ENCODE measurements around the gene B4GALNT1.
"Not testable (repeated sequence)": the region's sequence is repeated elsewhere in the genome, so short reads cannot be mapped to it uniquely, and the experiment has no call there.

The B4GALNT1 gene

DNA sequence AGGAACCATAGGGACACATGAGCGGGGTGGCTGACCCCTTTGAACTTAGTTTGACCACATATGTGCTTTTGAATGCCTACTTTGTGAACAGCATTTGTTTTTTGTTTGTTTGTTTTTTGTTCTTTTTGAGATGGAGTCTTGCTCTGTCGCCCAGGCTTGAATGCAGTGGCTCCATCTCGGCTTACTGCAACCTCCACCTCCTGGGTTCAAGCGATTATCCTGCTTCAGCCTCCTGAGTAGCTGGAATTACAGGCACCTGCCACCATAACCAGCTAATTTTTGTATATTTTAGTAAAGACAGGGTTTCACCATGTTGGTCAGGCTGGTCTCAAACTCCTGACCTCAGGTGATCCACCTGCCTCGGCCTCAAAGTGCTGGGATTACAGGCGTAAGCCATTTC, 14.6 kb downstream of the B4GALNT1 start:
- Mint-ChIP-seq H3K27me3 (peaks cover 99% of the 10 kb centered on the region), H3K4me1 (peaks cover 44% of the 10 kb centered on the region)
- ATAC-seq, H3K27ac Mint-ChIP-seq, DNase-seq, H3K9me3 Mint-ChIP-seq, H3K4me3 Mint-ChIP-seq: not testable (repeated sequence)

DNA sequence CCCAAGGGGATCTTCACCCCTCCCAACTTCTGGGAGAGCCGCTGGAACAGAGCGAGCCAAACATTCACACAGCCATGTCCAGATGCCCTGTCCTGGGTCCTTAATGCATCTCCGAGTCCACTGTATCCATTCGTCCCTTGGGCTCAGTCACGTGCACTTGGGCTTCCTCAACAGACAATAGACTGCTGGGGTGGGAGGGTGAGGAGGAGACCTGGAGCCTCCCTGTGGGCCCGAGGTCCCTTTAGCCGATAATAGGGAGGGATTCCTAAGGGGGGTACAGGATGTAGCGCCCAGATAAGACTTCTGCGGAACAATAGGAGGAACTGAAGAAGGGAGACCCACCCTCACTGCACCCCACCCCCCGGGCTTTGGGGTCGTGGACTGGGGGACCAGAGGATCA, 15.1 kb downstream of the B4GALNT1 start:
- peaks cover 44% of the 10 kb centered on the region for H3K4me1 Mint-ChIP-seq
- H3K27ac Mint-ChIP-seq, result no peak overlapping the region
- DNase-seq, result peak in 1 of 2 donors; percentile 7
- no peak overlapping the region for H3K4me3 Mint-ChIP-seq
- no peak for ATAC-seq
- H3K27me3 Mint-ChIP-seq, result peaks cover 99% of the 10 kb centered on the region
- H3K9me3 Mint-ChIP-seq, result no peaks in the 10 kb centered on the region

DNA sequence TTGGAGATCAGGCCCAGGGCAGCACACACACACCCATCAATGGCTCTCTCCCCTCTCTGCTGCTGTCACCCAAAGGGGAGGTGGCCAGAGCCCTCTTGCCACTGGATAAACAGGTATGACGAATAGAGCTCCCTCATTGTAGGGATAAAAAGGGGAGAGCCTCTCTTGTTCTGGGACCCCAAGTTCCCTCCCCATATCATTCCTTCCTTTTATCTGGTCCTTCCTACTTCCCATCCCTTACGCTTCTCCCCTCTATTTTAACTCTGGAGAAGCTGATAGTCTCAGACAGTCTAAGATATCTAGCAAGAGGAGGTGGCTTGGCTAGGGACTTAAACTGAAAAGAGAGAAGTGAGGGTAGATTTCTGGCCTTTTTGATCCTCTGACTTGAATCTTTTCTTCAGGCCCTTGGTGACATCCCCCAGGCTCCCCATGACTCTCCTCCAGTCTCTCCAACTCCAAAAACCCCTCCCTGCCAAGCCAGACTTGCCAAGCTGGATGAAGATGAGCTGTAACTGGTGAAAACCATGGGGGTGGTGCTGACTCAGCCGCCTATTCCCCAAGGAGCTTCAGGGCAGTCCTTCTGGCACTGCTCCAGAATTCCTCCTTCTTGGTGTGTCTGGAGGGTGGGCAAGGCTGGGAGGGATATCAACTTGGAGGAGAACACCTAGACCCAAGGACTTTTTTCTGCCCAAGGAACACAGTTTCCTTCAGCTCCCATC, 16.5 kb downstream of the B4GALNT1 start:
- Mint-ChIP-seq H3K4me1 (peaks cover 35% of the 10 kb centered on the region), H3K27ac (no peak overlapping the region), H3K4me3 (no peak overlapping the region), H3K9me3 (no peaks in the 10 kb centered on the region), H3K27me3 (peaks cover 97% of the 10 kb centered on the region)
- DNase-seq, result peak in 1 of 2 donors; percentile 7
- ATAC-seq, result no peak

DNA sequence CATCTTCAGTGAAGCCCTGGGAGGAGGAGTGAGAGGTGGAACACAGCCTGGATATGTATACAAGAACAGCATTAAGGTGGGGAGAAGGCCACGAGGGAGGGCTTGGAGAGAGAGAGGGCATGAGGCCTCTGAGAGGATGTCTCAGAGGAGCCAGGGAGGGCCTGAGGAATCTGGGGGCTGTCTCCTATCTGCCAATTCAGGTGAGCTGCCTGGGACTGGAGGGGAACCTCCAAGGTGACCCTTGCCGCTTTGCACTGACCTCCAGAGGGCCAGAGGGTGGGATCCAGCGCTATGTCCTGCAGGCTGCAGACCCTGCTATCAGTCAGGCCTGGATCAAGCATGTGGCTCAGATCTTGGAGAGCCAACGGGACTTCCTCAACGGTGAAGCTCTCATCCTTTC, 17.4 kb downstream of the B4GALNT1 start:
- Mint-ChIP-seq H3K4me3 (no peak overlapping the region), H3K4me1 (peaks cover 32% of the 10 kb centered on the region), H3K9me3 (no peaks in the 10 kb centered on the region), H3K27me3 (peaks cover 93% of the 10 kb centered on the region), H3K27ac (peak overlapping the region in 1 of 2 donors; percentile 52)
- ATAC-seq (no peak), DNase-seq (no peak)

DNA sequence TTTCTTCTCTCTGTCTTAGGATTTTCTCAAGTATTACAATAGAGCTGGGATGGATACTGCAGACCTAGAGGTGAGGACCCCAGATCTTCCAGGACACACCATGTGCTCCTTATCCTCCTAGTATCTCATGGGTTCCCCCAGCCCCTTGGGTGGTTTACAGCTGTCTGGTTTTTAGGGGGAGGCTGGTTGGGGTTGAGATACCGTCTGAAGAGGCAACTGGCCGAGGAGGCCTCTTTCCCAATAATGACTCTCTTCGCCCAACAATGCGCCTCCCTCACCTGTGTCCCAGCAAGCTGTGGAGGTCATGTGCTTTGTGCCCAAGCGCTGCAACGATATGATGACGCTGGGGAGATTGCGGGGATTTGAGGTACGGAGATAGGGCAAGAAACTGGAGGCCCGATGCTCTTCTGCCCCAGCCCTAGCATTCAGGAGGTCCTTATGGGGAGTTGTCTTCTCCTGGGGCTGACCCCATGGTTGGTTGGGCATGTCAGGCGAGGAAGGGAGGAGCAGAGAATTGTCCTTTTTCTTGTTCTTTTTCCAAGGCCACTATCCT, 18.0 kb downstream of the B4GALNT1 start:
- Mint-ChIP-seq H3K4me1 (peaks cover 32% of the 10 kb centered on the region), H3K27me3 (peaks cover 93% of the 10 kb centered on the region), H3K27ac (no peak overlapping the region), H3K9me3 (no peaks in the 10 kb centered on the region), H3K4me3 (no peak overlapping the region)
- no peak for ATAC-seq
- DNase-seq, result no peak

DNA sequence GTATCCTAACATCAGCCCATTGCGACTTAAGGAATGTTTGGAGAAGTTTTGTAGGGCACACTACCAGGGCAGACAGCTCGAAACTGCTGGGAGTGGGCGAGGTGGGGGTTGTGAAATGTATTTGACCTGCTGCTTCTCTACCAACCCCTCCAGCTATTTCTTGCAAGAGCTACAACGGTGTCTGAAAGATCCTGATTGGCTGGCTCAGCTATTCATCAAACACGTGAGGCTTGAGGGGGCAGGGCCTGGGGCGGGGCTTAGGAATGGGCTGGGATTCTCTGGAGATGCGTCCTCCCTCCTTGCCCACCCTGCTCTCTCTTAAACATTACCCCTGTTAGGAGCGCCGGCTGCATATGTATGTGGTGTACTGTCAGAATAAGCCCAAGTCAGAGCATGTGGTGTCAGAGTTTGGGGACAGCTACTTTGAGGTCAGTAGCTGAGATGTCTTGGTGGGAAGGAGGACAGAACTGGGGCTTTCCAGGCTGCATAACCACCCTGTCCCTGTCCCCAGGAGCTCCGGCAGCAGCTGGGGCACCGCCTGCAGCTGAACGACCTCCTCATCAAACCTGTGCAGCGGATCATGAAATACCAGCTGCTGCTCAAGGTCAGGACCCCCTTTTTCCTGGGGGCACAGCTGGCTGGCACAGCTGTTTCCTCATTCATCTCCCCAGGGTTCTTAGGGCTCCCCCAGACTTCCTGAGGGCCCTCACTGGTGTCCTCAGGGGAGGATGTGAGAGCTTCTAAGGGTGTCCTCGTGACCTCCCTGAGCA, 18.6 kb downstream of the B4GALNT1 start:
- Mint-ChIP-seq H3K27me3 (peaks cover 90% of the 10 kb centered on the region), H3K9me3 (no peaks in the 10 kb centered on the region), H3K4me1 (peaks cover 25% of the 10 kb centered on the region), H3K27ac (no peak overlapping the region), H3K4me3 (no peak overlapping the region)
- ATAC-seq (no peak), DNase-seq (peak in 1 of 2 donors; percentile 9)

DNA sequence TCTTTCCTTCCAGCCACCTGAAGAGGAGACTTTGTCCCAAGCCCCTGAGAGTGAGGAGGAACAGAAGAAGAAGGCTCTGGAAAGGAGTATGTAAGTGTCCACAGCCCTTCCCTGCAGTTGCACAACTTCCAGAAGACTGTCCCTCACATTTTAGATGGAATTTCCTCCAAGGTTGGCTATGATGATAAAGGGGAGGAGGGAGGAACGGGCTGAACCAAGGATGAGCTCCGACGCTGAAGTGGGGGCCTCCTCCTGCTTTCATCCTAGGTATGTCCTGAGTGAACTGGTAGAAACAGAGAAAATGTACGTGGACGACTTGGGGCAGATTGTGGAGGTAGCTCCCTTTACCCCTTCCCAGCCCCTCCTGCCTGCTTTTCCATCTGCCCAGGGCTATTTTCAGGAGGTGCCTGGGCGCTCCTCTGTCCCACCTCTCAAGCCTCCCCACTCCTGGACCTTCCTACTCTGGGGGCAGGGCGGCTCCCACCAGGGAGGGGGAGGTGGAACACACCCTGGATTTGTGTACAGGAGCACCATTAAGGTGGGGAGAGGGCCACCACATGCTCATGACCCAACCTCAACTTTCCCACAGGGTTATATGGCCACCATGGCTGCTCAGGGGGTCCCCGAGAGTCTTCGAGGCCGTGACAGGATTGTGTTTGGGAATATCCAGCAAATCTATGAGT, 19.4 kb downstream of the B4GALNT1 start:
- no peaks in the 10 kb centered on the region for H3K9me3 Mint-ChIP-seq
- no peak for DNase-seq
- peaks cover 82% of the 10 kb centered on the region for H3K27me3 Mint-ChIP-seq
- no peak for ATAC-seq
- H3K27ac Mint-ChIP-seq, result no peak overlapping the region
- no peak overlapping the region for H3K4me3 Mint-ChIP-seq
- peaks cover 21% of the 10 kb centered on the region for H3K4me1 Mint-ChIP-seq

DNA sequence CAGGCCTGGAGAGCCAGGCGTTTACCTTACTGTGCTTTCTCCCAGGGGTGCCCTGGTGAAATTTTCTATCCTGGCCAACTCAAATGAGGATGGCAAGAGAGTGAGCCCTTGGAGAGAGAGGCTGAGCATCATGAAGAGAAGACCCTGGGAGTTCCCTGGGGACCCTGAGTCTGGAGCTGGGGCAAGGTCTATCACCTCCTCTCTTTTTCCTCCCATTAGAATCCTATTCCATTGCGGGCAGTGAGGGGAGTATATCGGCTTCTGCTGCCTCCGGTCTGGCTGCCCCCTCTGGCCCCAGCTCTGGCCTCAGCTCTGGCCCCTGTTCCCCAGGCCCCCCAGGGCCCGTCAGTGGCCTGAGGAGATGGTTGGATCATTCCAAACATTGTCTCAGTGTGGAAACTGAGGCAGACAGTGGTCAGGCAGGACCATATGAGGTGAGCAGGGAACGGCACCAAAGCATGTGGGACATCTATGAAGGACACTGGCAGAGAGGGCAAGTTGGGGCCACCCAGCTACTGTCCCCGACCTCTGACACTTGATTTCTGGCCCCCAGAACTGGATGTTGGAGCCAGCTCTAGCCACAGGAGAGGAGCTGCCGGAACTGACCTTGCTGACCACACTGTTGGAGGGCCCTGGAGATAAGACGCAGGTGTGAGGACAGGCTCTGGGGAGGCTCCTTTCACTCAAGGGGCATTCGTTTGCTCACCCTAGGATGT, 20.1 kb downstream of the B4GALNT1 start:
- H3K4me3 Mint-ChIP-seq, result no peak overlapping the region
- H3K9me3 Mint-ChIP-seq, result no peaks in the 10 kb centered on the region
- H3K27ac Mint-ChIP-seq, result no peak overlapping the region
- no peak for ATAC-seq
- H3K27me3 Mint-ChIP-seq, result peaks cover 75% of the 10 kb centered on the region
- peaks cover 21% of the 10 kb centered on the region for H3K4me1 Mint-ChIP-seq
- no peak for DNase-seq

DNA sequence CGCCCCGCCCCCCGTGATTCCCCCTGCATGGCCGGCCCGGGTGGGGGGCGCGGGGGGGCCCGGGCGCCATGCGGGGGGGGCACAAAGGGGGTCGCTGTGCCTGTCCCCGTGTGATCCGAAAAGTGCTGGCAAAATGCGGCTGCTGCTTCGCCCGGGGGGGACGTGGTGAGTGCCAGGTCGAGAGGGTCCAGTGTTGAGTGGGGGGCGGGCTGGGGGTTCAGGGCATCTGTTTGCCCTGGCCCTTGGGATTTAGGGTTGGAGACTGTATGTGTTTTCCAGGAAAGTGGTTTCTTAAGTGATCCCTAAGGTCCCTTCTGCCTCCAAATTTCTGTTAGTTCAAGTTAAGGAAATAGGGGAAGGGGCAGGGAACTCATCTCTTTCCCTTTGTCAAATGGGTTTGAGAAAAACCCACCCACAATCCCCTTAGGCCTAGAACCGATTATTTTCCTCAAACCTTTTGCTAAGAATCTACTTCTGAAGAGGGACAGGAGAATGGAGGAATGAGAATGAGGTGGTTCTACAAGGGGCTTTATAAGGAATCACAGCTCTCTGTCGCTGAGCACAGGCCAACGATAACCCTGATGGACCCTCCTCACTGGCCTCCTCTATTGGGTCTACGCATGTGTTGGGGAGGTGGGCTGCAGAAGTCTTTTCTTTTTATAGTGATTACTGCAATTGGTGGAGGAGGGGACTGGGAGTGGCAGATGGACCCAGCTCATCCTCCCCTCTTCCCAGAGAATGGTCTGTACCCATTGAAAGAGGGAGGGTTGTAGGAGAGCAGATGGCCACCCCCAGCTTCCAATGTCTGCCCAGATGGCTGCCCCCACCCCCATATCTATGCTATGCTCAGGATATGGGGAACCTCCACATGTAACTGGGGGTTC, 20.9 kb downstream of the B4GALNT1 start:
- Mint-ChIP-seq H3K27ac (no peak overlapping the region), H3K4me3 (peak overlapping the region; percentile 58 to 68), H3K9me3 (no peaks in the 10 kb centered on the region), H3K4me1 (peaks cover 21% of the 10 kb centered on the region), H3K27me3 (peaks cover 67% of the 10 kb centered on the region)
- ATAC-seq, result no peak
- no peak for DNase-seq

DNA sequence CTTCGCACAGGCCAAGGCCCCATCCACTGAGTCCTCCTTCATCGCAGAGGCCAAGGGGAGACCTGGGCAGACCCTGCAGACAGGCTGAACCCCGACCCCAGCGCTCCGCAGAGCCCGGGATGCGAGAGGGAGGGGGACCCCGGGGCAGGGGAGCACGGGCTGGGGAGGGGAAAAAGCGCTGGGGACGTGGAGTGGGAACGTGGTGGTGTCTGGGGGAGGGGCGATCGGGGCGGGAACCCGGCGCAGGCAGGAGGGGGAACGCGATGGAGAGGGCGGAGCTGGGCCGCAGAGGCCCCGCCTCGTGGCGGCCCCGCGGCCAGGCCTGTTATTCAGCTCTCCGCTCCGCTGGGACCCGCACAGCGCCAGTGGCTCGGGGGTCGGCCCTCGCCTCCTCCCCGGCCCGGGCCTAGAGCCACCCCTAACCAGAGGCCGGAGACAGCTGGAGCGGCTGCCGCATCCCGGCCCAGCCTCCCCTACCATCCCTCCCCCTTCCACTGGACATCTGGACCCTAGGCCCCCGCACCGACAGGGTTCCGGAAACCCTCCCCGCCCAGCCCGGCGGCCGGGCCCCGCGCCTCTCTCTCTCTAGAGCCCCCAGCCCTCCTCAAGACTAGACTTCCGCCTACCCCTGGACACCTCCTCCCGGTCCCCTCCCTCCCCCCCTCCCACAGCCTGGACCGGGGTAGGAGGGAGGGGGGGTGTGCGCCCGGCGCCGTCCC, 21.7 kb downstream of the B4GALNT1 start, which contains the start of gene ARHGEF25:
Gene ARHGEF25 (plus strand): TSS at position 328 of the 719 bp plus-strand sequence. CDS start 460 bp downstream, outside the sequence.
- DNase-seq (peak; percentile 41 to 49), ATAC-seq (peak; percentile 78)
- H3K27ac Mint-ChIP-seq, result peak within 1 kb of the TSS in 1 of 2 donors; percentile 80
- H3K27me3 Mint-ChIP-seq, result peaks cover 59% of the 10 kb centered on the region
- no peaks in the 10 kb centered on the region for H3K9me3 Mint-ChIP-seq
- peaks cover 21% of the 10 kb centered on the region for H3K4me1 Mint-ChIP-seq
- peak within 1 kb of the TSS; percentile 65 to 86 for H3K4me3 Mint-ChIP-seq

DNA sequence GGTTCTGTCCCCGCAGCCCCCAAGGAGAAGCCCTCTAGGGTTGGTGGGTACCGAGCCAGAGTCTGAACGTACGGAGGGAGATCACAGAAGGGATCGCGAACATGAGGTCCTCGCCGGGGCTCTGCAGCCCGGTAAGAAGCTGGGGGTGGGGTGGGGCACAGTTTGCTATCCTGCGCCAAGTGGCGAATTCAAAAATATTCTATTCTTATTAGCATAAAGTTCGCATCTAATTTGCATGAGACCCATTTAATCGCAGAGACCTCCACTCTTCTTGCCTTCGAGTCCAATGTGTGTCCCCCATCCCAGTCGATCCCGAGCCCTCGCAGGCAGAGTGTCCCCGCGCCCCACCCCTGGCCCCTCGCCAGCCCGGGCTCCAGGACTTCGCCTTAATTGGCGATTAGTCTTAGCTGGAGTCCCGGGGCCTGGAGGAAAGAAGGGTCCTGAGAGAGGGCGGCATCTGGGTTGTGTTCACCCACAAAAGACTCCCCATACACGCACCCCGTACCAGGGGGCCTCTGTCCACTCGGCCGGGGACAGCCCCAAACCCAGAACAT, 22.4 kb downstream of the B4GALNT1 start:
- H3K27ac Mint-ChIP-seq, result peak overlapping the region in 1 of 2 donors; percentile 80
- H3K4me1 Mint-ChIP-seq, result peaks cover 27% of the 10 kb centered on the region
- H3K9me3 Mint-ChIP-seq, result no peaks in the 10 kb centered on the region
- H3K27me3 Mint-ChIP-seq, result peaks cover 53% of the 10 kb centered on the region
- H3K4me3 Mint-ChIP-seq, result peak overlapping the region; percentile 65 to 86
- peak in 1 of 2 donors; percentile 26 for DNase-seq
- peak; percentile 1 for ATAC-seq

DNA sequence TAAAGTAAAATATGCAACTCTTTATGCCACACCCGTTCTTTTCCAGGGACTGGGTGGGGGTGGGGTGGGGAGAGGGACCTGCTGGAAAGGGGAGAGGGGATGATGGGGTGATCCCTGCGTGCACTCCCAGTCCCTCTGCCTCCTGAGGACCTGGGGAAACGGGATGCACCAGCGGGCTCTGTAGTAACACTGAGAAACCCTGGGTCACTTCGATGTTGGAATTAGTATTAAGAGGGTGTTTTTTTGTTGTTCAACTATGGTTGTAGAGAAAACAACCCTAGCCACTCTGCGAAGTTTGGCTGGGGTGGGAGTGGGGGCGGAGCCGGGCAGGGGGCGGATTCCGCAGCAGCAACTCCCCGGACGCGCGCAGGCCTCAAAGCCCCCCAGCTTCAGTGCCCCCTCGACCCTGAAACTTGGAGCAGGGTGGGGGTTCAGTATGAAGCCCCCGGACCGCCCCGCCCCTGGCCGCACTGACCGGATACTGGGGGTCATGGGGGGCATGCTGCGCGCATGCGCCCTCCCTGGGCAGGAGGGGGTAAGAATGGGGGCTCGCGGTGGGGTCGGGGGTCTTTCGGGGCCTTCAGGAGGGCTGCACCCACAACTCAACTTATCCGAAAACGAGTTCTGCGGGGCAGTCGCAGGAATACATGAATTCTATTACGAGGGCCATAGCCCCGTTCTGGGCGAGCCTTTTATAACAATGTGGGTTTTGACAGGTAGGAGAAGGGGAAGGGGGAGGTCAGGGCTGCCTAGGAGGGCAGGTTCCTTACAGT, 23.0 kb downstream of the B4GALNT1 start:
- ATAC-seq, result no peak
- Mint-ChIP-seq H3K4me3 (peak overlapping the region; percentile 65 to 86), H3K27ac (no peak overlapping the region), H3K27me3 (peaks cover 47% of the 10 kb centered on the region), H3K9me3 (no peaks in the 10 kb centered on the region), H3K4me1 (peaks cover 33% of the 10 kb centered on the region)
- no peak for DNase-seq
